ENCODE measurements around the gene ZCWPW2.
A peak's percentile ranks its signal among the peaks of the same experiment; 100 is the strongest.

DNA sequence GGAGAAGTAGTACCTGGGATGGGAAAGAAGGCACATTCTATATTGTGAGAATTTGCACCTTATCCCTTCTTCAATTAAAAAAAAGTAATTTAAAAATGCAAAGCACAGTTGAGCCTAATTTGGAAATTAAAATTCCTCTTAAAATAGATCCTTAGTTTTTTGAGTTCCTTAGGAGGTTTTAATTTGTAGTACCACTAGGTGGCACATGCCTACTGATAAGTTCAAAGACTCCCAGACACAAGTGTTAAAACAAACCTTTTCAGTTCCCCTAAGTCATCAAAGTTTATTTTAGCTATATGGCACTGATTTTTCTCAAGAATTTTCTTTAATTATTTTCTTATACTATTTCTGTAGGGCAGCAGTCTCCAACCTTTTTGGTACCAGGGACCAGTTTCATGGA lies 127.7 kb downstream of the ZCWPW2 start:
- TF ChIP-seq, protein P1, sequence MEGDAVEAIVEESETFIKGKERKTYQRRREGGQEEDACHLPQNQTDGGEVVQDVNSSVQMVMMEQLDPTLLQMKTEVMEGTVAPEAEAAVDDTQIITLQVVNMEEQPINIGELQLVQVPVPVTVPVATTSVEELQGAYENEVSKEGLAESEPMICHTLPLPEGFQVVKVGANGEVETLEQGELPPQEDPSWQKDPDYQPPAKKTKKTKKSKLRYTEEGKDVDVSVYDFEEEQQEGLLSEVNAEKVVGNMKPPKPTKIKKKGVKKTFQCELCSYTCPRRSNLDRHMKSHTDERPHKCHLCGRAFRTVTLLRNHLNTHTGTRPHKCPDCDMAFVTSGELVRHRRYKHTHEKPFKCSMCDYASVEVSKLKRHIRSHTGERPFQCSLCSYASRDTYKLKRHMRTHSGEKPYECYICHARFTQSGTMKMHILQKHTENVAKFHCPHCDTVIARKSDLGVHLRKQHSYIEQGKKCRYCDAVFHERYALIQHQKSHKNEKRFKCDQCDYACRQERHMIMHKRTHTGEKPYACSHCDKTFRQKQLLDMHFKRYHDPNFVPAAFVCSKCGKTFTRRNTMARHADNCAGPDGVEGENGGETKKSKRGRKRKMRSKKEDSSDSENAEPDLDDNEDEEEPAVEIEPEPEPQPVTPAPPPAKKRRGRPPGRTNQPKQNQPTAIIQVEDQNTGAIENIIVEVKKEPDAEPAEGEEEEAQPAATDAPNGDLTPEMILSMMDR (IDR thresholded peaks at IDR 0.05), result peak; percentile 50 to 69 (median 64)
- TF ChIP-seq POLR2A (IDR thresholded peaks at IDR 0.05), result no peak
